GM19372 (cell line): Measurements from ENCODE around the gene SCT.

Source experiments
- ATAC-seq: cut with Tn5 transposase; IDR thresholded peaks from one replicate; pipeline ENCODE4 v1.9.1; 2021; ENCODE audit warnings: mild to moderate bottlenecking, low read depth, moderate library complexity; ENCODE audit not compliant: unreplicated experiment

The SCT gene

GRCh38 chr11:645536-645935 lies 18.6 kb upstream of the SCT start:
- no peak for ATAC-seq

- no peak for ATAC-seq
Measured at GRCh38 chr11:643849-644738, 17.1 kb upstream of the SCT start.

GRCh38 chr11:643366-643765 lies 16.4 kb upstream of the SCT start:
- ATAC-seq, result no peak

- ATAC-seq, result no peak
Measured at GRCh38 chr11:641806-642370, 14.9 kb upstream of the SCT start.

GRCh38 chr11:640021-640706 lies 13.2 kb upstream of the SCT start:
- no peak for ATAC-seq

- no peak for ATAC-seq
Measured at GRCh38 chr11:639332-639955, 12.5 kb upstream of the SCT start.

DNA sequence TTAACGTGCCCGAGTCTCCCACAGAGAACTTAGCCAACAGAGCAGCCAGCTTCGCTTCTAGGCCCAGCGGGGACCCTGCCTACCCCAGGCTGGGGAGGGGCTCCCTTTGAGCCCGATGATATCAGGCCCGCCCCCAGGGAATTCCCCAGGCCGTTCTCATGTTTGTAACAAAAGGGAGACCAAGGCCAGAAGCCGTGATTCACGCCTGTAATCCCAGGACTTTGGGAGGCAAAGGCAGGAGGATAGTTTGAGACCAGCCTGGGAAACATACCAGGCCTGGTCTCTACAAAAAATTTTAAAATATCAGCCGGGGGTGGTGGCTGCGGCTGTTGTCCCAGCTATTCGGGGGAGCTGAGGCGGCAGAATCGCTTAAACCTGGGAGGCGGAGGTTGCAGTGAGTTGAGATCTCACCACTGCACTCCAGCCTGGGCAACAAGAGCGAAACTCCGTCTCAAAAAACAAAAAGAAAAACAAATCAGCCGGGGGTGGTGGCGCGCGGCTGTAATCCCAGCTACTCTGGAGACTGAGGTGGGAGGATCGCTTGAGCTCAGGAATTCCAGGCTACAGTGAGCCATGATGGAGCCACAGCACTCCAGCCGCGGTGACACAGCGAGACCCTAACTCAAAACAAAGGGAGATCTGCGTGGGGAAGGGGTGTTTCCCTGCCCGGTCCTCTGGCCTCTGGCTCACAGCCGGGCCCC lies 11.8 kb upstream of the SCT start:
- no peak for ATAC-seq

GRCh38 chr11:637593-638521 lies 10.9 kb upstream of the SCT start:
- ATAC-seq, result no peak

DNA sequence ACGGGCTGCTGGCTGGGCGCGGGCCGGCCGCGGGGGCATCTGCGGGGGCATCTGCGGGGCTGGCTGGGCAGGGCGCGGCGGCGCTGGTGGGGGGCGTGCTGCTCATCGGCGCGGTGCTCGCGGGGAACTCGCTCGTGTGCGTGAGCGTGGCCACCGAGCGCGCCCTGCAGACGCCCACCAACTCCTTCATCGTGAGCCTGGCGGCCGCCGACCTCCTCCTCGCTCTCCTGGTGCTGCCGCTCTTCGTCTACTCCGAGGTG lies 10.3 kb upstream of the SCT start:
- ATAC-seq, result no peak

- ATAC-seq, result no peak
Measured at GRCh38 chr11:636511-637332, 9.7 kb upstream of the SCT start, which contains the start of gene DRD4. Gene DRD4 (plus strand): TSS chr11:637269. CDS start chr11:637305, 36 bp downstream.

GRCh38 chr11:635945-636510 lies 9.0 kb upstream of the SCT start:
- ATAC-seq, result no peak

DNA sequence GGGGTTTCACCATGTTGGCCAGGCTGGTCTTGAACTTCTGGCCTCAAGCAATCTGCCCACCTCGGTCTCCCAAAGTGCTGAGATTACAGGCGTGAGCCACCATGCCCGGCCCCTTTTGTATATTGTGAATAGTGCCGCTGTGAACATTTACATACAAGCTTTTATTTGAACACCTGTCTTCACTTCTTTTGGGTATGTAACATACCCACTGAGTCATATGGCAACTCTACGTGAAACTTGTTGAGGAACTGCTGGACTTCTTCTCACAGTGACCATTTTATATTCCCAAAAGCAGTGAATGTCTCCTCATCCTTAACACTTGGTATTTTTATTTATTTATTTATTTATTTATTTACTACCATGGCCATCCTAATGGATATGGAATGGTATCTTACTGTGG lies 3.9 kb upstream of the SCT start:
- ATAC-seq, result no peak

DNA sequence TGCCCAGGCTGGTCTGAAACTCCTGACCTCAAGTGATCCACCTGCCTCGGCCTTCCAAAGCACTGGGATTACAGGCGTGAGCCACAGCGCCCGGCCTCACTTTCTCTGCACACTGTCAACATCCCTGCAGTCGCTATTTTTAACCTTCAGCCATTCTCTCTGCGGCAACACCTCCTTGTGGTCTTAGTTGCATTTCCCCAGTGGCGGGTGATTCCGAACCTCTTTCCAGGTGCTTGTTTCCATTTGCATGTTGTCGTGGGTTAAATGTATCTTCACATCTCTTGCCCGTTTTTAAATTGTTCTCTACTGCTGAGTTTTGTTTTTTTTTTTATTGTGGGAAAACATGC lies 2.2 kb upstream of the SCT start:
- ATAC-seq, result no peak

DNA sequence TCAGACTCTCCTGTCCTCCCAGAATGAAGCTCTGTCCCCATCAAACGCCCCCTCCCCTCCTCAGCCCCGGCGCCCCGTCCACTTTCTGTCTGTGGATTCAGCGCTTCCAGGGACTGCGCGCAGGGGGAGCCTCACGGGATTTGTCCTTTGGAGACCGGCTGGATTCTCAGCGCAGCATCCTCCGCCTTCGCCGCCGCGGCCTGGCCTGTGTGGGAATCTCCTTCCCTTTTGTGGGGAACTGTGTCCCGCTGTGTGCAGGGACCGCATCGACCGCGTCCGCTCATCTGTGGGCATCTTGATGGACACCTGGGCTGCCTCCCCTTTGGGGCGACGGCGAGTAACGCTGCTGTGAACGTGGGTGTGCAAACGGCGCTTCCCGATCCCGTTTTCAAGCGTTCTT lies 1.1 kb upstream of the SCT start:
- ATAC-seq, result no peak

DNA sequence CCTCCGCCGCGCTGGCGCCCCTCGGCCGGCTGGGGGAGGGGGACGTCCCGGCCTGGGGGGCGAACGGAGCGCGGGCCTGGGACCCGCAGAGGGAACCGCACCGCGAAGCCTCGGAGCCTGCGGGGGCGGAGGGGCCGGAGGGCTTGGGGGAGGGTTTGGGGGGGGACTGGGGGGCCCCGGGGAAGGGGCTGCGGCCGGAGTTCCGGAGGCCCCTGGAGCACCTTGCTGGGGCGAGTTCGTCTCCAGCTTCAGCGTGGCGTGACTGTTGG lies 261 bp upstream of the SCT start:
- ATAC-seq, result no peak

GRCh38 chr11:625636-626268 lies 1.2 kb downstream of the SCT start:
- ATAC-seq, result no peak

GRCh38 chr11:624705-625635 lies 2.0 kb downstream of the SCT start, which contains the start of gene CDHR5:
Gene CDHR5 (minus strand): TSS chr11:624955. CDS start chr11:624902, 53 bp downstream.
- no peak for ATAC-seq
